Activated naive CD4-positive, alpha-beta T cell treated with anti-CD3 and anti-CD28 coated beads, Interleukin-2, amount 50 U/mL, for 72 hours (primary cell): Measurements from ENCODE around the gene SH2D1B. TPM values are rescaled to one million over a fixed set of nuclear protein-coding genes. Genes with fewer than 3 reads are reported as not detected.
A peak's percentile ranks its signal among the peaks of the same experiment; 100 is the strongest.
"Not testable (repeated sequence)": the region's sequence is repeated elsewhere in the genome, so short reads cannot be mapped to it uniquely, and the experiment has no call there.

ENCODE experiments used
- ATAC-seq, 2 donors: fragments of 150-1000 bp; cut with Tn5 transposase; 2 replicates each; pipeline ENCODE4 v1.10.0; 2021; ENCODE audit warnings: mild to moderate bottlenecking in 2 of 2, moderate library complexity in 2 of 2
- DNase-seq, 2 donors: peaks; one replicate each; pipeline ENCODE4 v3.0.0; 2021 to 2022; ENCODE audit warnings: low spot score in 2 of 2
- H3K27ac Mint-ChIP-seq, 2 donors: one replicate each; pipeline ENCODE4 v1.8.0; 2022; ENCODE audit warnings: mild to moderate bottlenecking in 2 of 2, mixed read lengths in 2 of 2
- H3K36me3 Mint-ChIP-seq, 2 donors: one replicate each; pipeline ENCODE4 v1.8.0; 2022; ENCODE audit warnings: mixed read lengths in 2 of 2
- H3K9me3 Mint-ChIP-seq, 2 donors: one replicate each; pipeline ENCODE4 v1.8.0; 2022; ENCODE audit warnings: mixed read lengths in 2 of 2
- total RNA-seq, 2 donors: library from RNA; stranded (reverse); gene quantifications; one replicate each; pipeline ENCODE4 v1.2.3, GENCODE V29; 2022

Gene SH2D1B
- total RNA-seq, 2 donors from 2014 or later: 0.18 TPM; not detected in 1

DNA sequence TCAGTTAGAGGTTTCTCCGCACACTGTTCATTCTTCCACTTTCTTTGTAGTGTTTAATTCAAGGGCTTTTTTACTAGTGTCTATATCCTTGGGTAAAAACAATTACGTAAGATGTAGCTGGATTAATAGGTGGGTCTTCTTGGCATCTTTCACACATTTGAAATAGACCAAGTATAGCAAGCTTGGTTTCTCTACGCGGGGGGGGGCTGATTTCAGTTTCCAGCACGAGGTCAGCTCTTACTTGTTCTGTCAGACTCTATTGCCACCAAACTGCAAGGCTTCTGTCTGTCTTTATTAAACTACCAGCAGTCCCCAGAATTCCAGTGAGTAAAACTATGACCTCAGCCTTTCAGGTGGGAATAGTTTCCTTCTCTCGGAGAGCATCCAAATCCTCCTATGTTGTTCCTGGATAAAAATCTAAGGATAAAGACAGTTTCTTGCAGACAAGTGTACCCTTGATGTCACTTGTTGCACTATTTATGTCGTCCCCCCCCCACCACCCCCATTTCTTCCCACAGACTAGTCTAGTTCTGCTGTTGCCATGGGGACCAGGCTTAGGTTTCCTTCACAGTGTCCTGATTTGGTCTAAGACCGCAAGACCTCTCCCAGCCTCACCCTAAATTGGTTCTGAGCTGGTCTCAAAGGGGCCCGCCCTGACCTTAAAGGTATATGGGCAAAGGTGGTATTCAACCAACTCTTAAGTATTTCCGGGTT, 52.3 kb downstream of the SH2D1B start:
- DNase-seq (no peak), ATAC-seq (no peak)
- peak overlapping the region in 1 of 2 donors; percentile 36 for H3K27ac Mint-ChIP-seq
- H3K9me3 Mint-ChIP-seq: no peaks in the 10 kb centered on the region
- H3K36me3 Mint-ChIP-seq: no peaks in the 10 kb centered on the region

DNA sequence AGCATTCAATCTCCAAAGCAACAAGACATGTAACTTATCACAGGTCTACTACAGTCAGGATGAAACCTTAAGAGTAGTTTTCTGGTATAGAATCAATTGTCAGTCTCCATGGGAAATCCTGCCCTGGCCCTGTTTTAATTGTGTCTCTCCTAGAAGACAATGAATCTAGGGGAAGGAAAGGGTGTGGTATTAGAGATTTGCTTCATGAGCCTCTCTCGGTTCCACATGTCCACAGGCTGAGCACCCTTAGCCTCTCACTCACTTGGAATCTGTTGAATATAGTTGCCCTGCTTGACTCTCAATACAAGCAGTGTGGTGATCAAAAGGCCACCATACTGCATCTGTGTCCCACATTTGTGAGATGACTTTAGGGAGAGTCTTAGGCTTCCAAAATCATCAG, 53.0 kb downstream of the SH2D1B start:
- no peaks in the 10 kb centered on the region for H3K36me3 Mint-ChIP-seq
- ATAC-seq: no peak
- no peak for DNase-seq
- H3K27ac Mint-ChIP-seq: no peak overlapping the region
- H3K9me3 Mint-ChIP-seq: no peaks in the 10 kb centered on the region

DNA sequence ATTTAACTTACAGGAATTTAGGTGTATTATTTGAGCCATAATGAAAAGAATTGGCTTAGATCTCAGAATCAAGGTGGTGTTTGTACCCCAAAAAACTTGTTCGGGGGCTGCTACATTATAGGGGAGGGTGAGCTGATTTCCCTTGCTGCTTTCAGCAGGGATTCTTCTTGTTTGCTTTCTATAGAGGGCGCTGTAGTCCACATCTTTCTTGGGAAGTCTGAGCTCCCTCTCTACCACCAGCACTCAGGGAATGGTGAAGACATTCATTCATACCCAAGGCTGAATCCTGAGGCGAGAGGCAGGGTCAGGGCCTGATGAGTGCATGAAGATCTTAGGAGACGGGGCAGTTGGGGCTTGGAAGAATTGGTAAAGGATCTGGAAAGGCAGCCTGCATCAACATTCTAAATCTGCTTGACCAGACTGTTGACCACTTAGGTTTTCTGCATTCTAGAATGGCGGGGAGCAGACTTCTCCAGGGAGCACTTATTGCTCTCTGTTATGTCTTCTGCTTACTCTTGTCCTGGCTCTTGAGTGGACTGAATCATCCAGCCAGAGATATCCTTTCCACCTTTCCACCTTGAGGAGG, 54.2 kb downstream of the SH2D1B start:
- Mint-ChIP-seq H3K9me3 (no peaks in the 10 kb centered on the region), H3K27ac (no peak overlapping the region), H3K36me3 (no peaks in the 10 kb centered on the region)
- ATAC-seq (no peak), DNase-seq (no peak)

DNA sequence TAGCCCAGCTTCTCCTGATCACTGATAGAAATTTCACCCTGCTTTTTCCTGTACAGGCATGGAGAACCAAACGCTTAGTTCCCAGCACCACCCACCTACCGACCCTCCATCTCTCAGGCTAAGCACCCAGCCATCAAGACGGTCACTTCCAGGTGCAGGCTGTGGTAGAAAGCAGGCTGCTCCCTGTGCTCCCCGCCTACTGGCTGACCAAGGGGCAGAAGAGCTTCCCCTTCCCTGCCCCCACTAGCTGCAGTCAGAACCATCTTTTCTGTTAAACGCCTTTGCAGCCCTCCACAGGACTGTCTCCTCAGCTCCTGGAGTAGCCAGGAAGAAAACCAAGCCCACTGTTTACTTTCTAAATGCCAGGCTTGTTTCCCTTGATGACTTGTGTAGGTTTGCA, 58.2 kb downstream of the SH2D1B start:
- H3K27ac Mint-ChIP-seq: no peak overlapping the region
- DNase-seq: no peak
- no peaks in the 10 kb centered on the region for H3K36me3 Mint-ChIP-seq
- H3K9me3 Mint-ChIP-seq: no peaks in the 10 kb centered on the region
- no peak for ATAC-seq

DNA sequence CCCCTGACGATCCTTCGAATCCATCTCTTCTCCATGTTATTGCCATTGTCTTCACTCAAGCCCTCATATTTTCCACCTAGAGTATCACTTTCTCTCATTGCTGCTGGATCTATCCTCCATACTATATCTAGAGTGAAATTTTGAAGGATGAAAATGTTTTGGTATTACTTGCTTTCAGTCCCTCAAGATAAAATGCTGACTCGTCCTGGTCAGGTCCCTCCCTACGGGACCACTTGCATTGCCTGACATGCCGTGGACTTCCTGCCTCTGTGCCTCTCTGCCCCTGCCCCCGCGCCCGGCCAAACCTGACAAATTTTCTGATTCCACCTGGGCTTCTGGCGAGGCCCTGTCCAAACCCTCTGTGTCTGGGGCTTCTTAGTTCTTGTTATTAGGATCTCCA, 58.9 kb downstream of the SH2D1B start:
- Mint-ChIP-seq H3K27ac (no peak overlapping the region), H3K36me3 (no peaks in the 10 kb centered on the region), H3K9me3 (no peaks in the 10 kb centered on the region)
- no peak for DNase-seq
- ATAC-seq: no peak

DNA sequence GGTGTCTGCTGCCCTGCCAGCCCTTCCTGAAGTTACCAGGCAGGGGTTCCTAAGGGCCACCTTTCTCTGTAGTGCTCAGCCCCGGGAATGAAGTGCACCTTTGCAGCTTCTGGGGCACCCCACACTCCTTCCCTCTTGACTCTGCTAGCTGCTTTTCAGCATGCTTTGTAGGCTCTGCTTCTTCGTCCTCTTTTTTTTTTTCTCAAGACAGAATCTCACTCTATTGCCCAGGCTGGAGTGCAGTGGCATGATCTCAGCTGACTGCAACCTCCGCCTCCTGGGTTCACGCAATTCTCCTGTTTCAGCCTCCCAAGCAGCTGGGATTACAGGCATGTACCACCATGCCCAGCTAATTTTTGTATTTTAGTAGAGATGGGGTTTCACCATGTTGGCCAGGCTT, 60.1 kb downstream of the SH2D1B start:
- not testable (repeated sequence) for H3K27ac Mint-ChIP-seq, DNase-seq, ATAC-seq, H3K36me3 Mint-ChIP-seq, H3K9me3 Mint-ChIP-seq

- H3K36me3 Mint-ChIP-seq: no peaks in the 10 kb centered on the region
- ATAC-seq (no peak), DNase-seq (no peak)
- no peaks in the 10 kb centered on the region for H3K9me3 Mint-ChIP-seq
- H3K27ac Mint-ChIP-seq: no peak overlapping the region
Observed at GRCh38 chr1:162351246-162351842, 60.6 kb downstream of the SH2D1B start.

- no peak for DNase-seq
- Mint-ChIP-seq H3K9me3 (no peaks in the 10 kb centered on the region), H3K27ac (no peak overlapping the region), H3K36me3 (no peaks in the 10 kb centered on the region)
- no peak for ATAC-seq
Observed at GRCh38 chr1:162349635-162350330, 62.2 kb downstream of the SH2D1B start.

DNA sequence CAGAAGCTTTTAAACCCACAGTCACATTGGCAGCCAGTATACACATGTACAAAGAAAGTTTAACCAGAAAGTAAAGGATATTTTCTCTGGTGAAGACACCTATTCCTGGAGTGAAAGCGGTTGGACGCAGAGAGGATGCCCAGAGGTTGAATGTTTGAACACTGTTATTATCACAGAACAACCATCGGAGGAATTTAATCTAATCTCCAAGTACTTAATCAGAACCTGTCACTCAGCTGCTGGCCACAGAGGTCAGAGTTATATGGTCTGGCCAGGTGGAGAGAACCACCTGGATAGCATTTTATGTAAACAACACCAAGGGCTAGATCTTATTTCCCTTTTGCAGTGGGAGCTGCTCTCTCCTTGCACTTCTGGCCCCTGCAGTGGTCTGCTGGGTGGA, 64.7 kb downstream of the SH2D1B start:
- no peak for DNase-seq
- H3K27ac Mint-ChIP-seq: no peak overlapping the region
- ATAC-seq: no peak
- H3K9me3 Mint-ChIP-seq: no peaks in the 10 kb centered on the region
- no peaks in the 10 kb centered on the region for H3K36me3 Mint-ChIP-seq

Other genes starting within 250 kb of the SH2D1B start
- gene SPATA46, start 35.3 kb downstream of the SH2D1B start, total RNA-seq: not detected
- gene C1orf226, start 30.4 kb downstream of the SH2D1B start, total RNA-seq: under 1 TPM; 0.14 TPM
- 10 to 100 TPM; 45.6 to 51.8 TPM for gene UHMK1, start 85.7 kb upstream of the SH2D1B start, total RNA-seq
- gene UAP1, start 149.6 kb upstream of the SH2D1B start, total RNA-seq: 10 to 100 TPM; 18.6 to 34.0 TPM
- under 1 TPM; 0.31 to 0.71 TPM for gene DDR2, start 220.3 kb upstream of the SH2D1B start, total RNA-seq